ENCODE data around the gene OXSR1.

DNA sequence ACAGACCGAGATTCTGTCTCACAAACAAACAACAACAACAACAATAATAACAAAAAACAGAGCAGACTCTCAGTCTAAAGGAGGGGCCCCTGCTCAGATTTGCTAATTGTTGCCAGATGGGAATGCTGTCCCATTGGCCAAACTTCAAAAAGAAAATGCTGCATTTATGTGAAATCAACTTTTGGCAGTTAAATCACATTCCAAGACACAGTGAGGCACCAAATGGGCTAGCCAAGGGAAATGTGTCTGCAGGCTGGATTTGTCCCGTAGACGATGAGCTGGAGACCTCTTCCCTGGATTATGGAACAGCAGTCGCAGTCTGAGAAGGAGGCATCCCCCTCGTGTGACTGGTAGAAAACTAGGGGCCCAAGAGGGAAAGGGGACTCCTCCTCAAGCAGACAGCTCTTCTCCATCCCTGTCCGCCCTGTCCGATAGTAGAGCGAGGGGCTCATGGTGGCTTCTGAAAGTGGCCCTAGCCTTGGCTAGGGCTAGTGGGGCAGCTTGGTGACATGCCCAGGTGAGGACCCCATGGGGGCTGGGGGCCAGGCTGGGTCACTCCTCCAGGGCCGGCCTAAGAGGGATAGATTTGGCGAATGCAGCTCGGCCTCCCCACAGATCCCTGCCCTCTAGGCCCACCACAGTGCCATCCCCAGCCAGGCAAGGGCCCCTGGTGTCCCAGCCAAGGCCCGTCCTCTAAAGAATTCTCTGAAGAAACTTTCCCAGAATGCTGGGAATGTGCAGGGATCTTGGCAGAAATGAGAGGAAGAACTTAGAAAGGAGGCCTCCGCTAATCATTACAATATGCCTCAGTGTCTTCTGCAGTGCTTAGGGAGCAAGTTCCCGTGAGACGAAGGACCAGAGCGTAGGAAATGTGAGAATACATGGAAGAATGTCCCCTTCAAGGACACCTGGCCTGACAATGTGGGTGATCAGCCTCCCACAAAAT, 118.7 kb downstream of the OXSR1 start:
- TF ChIP-seq, protein P1, sequence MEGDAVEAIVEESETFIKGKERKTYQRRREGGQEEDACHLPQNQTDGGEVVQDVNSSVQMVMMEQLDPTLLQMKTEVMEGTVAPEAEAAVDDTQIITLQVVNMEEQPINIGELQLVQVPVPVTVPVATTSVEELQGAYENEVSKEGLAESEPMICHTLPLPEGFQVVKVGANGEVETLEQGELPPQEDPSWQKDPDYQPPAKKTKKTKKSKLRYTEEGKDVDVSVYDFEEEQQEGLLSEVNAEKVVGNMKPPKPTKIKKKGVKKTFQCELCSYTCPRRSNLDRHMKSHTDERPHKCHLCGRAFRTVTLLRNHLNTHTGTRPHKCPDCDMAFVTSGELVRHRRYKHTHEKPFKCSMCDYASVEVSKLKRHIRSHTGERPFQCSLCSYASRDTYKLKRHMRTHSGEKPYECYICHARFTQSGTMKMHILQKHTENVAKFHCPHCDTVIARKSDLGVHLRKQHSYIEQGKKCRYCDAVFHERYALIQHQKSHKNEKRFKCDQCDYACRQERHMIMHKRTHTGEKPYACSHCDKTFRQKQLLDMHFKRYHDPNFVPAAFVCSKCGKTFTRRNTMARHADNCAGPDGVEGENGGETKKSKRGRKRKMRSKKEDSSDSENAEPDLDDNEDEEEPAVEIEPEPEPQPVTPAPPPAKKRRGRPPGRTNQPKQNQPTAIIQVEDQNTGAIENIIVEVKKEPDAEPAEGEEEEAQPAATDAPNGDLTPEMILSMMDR (conservative IDR thresholded peaks at IDR 0.05 in 1 of 2, IDR thresholded peaks at IDR 0.05 in 1 of 2; ENCODE audit: extremely low read depth in 1 of 2, insufficient read depth in 1 of 2, low read depth in 1 of 2, low read length in 2 of 2) = no peak
- no peak for TF ChIP-seq EZH2 (IDR thresholded peaks at IDR 0.05; ENCODE audit: borderline replicate concordance, low read length)

Data from mammary epithelial cell (primary cell).